Fibroblast of lung (primary cell): ENCODE data around the gene RMND5A. TPM values are rescaled to one million over a fixed set of nuclear protein-coding genes. Genes with fewer than 3 reads are reported as not detected.

Experiments
- DNase-seq, 2 donors: peaks; one replicate each; pipeline versions ENCODE4 v3.0.0 to v3.0.0-alpha.2; 2010; ENCODE audit warnings: low read depth in 2 of 2
- H2AFZ ChIP-seq: 2 replicates; pipeline ENCODE4 v1.5.1; 2012; ENCODE audit warnings: low read length, control low read depth, inconsistent platforms
- H3K27ac ChIP-seq: 2 replicates; pipeline ENCODE4 v1.5.1; 2011; ENCODE audit warnings: low read length, control low read depth; ENCODE audit not compliant: insufficient read depth
- H3K27me3 ChIP-seq: 2 replicates; pipeline ENCODE4 v1.5.1; 2011; ENCODE audit warnings: mild to moderate bottlenecking, low read length; ENCODE audit not compliant: control insufficient read depth, insufficient read depth
- H3K36me3 ChIP-seq: 2 replicates; pipeline ENCODE4 v1.5.1; 2011; ENCODE audit warnings: low read length; ENCODE audit not compliant: control insufficient read depth, insufficient read depth
- H3K4me1 ChIP-seq: 2 replicates; pipeline ENCODE4 v1.5.1; 2011; ENCODE audit warnings: low read length; ENCODE audit not compliant: control insufficient read depth, insufficient read depth; ENCODE audit errors: extremely low read depth
- H3K4me2 ChIP-seq: 2 replicates; pipeline ENCODE4 v1.5.1; 2011; ENCODE audit warnings: low read length, control low read depth; ENCODE audit not compliant: insufficient read depth; ENCODE audit errors: extremely low read depth
- H3K4me3 ChIP-seq, 4 experiments: fragments of 200-600 bp in 1 of 4; sonication (generic) in 1 of 4; replicated peaks in 1 of 4; 2 replicates each; pipeline ENCODE4 v1.5.1; 2011 to 2016; ENCODE audit warnings: low read length in 4 of 4, low read depth in 3 of 4, mild to moderate bottlenecking in 3 of 4, control low read depth in 2 of 4, inconsistent platforms in 1 of 4, mixed read lengths in 1 of 4; ENCODE audit not compliant: insufficient read depth in 1 of 4; ENCODE audit errors: control extremely low read depth in 1 of 4
- H3K79me2 ChIP-seq: 2 replicates; pipeline ENCODE4 v1.5.1; 2012; ENCODE audit warnings: mild to moderate bottlenecking, low read length, inconsistent platforms; ENCODE audit not compliant: control insufficient read depth, insufficient read depth
- H3K9ac ChIP-seq: 2 replicates; pipeline ENCODE4 v1.5.1; 2011; ENCODE audit warnings: mild to moderate bottlenecking, low read length, control low read depth; ENCODE audit not compliant: insufficient read depth
- H3K9me3 ChIP-seq: 2 replicates; pipeline ENCODE4 v1.5.1; 2012; ENCODE audit warnings: low read depth, low read length; ENCODE audit not compliant: control insufficient read depth, insufficient read depth
- H4K20me1 ChIP-seq: 2 replicates; pipeline ENCODE4 v1.5.1; 2011; ENCODE audit warnings: low read length; ENCODE audit not compliant: control insufficient read depth, insufficient read depth; ENCODE audit errors: extremely low read depth
- CTCF ChIP-seq, 2 donors: IDR thresholded peaks in 1 of 2; conservative IDR thresholded peaks in 1 of 2; 1 replicate in 1 of 2; 2 replicates in 1 of 2; pipeline ENCODE4 v1.5.1; 2011 to 2012; ENCODE audit warnings: low read length in 2 of 2, control low read depth in 1 of 2, inconsistent platforms in 1 of 2, low read depth in 1 of 2, mild to moderate bottlenecking in 1 of 2
- EZH2 ChIP-seq: IDR thresholded peaks from 2 replicates; pipeline ENCODE4 v1.5.1; 2012; ENCODE audit warnings: low read length, control low read depth, mild to moderate bottlenecking; ENCODE audit errors: missing control alignments
- polyA plus RNA-seq, 2 donors: library from polyadenylated mRNA; depleted of rRNA in 1 of 2; stranded (reverse) in 1 of 2; unstranded in 1 of 2; fragments of >200 nt; gene quantifications; 2 replicates each; pipeline ENCODE4 v1.2.1, GENCODE V29; 2011 to 2012; ENCODE audit warnings: missing spikeins in 1 of 2
- total RNA-seq: library from RNA; depleted of rRNA; stranded (reverse); fragments of >200 nt; gene quantifications from 2 replicates; pipeline ENCODE4 v1.2.1, GENCODE V29; 2014

RMND5A gene
- total and polyA plus RNA-seq, 2 donors (not counting 1 experiment from before 2014, with no cell fraction given): 7.5 to 17.3 TPM

GRCh38 chr2:86786001-86786536 lies 66.0 kb downstream of the RMND5A start:
- no peak for DNase-seq
- no peak overlapping the region for H2AFZ ChIP-seq
- no peaks in the 10 kb centered on the region for H3K9me3 ChIP-seq
- H3K36me3 ChIP-seq: no peaks in the 10 kb centered on the region
- no peaks in the 10 kb centered on the region for H3K79me2 ChIP-seq
- H3K4me1 ChIP-seq: no peaks in the 10 kb centered on the region
- H3K27me3 ChIP-seq: peaks cover 30% of the 10 kb centered on the region
- H3K27ac ChIP-seq: no peak overlapping the region
- no peak overlapping the region for H3K4me2 ChIP-seq
- H4K20me1 ChIP-seq: no peaks in the 10 kb centered on the region
- TF ChIP-seq CTCF (conservative IDR thresholded peaks at IDR 0.05 in 1 of 2, IDR thresholded peaks at IDR 0.05 in 1 of 2; ENCODE audit: low read depth in 1 of 2, low read length in 2 of 2) (no peak), EZH2 (no peak)
- no peak overlapping the region for H3K4me3 ChIP-seq
- no peak overlapping the region for H3K9ac ChIP-seq

DNA sequence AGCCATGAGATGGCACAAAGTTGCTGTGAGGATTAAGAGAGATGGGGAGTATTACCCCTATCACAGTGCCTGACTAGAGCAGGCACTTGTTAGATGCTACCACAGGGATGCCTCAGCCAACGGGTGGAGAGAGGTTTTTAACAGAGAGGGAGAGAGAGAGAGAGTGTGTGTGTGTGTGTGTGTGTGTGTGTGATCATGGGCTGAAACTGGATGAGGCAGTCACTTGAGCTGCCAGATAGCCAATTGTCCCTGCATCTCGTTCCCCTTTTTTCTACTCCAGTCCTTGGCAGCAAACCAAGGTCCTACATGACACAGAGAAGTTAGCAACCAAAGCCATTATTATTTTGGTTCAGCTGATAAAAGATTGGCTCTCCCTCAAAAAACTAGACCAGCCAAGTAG lies 67.6 kb downstream of the RMND5A start:
- H3K27me3 ChIP-seq: peaks cover 43% of the 10 kb centered on the region
- no peak overlapping the region for H2AFZ ChIP-seq
- no peak overlapping the region for H3K4me2 ChIP-seq
- H3K79me2 ChIP-seq: no peaks in the 10 kb centered on the region
- no peak overlapping the region for H3K9ac ChIP-seq
- no peaks in the 10 kb centered on the region for H3K36me3 ChIP-seq
- H4K20me1 ChIP-seq: no peaks in the 10 kb centered on the region
- H3K9me3 ChIP-seq: no peaks in the 10 kb centered on the region
- TF ChIP-seq CTCF (conservative IDR thresholded peaks at IDR 0.05 in 1 of 2, IDR thresholded peaks at IDR 0.05 in 1 of 2; ENCODE audit: low read depth in 1 of 2, low read length in 2 of 2) (no peak), EZH2 (peak; percentile 44)
- H3K4me1 ChIP-seq: no peaks in the 10 kb centered on the region
- no peak overlapping the region for H3K4me3 ChIP-seq
- H3K27ac ChIP-seq: no peak overlapping the region
- no peak for DNase-seq

GRCh38 chr2:86788165-86788564 lies 68.1 kb downstream of the RMND5A start:
- Histone ChIP-seq H3K9ac (no peak overlapping the region), H4K20me1 (no peaks in the 10 kb centered on the region), H3K36me3 (no peaks in the 10 kb centered on the region), H3K4me2 (no peak overlapping the region), H3K9me3 (no peaks in the 10 kb centered on the region), H3K27me3 (peaks cover 46% of the 10 kb centered on the region), H3K4me3 (no peak overlapping the region), H3K27ac (no peak overlapping the region), H3K79me2 (no peaks in the 10 kb centered on the region), H3K4me1 (no peaks in the 10 kb centered on the region), H2AFZ (no peak overlapping the region)
- no peak for DNase-seq
- TF ChIP-seq EZH2 (no peak), CTCF (conservative IDR thresholded peaks at IDR 0.05 in 1 of 2, IDR thresholded peaks at IDR 0.05 in 1 of 2; ENCODE audit: low read depth in 1 of 2, low read length in 2 of 2) (no peak)
